GM15510 (cell line): ENCODE measurements around the gene APLP1.

Experiments used
- POLR2A ChIP-seq: IDR thresholded peaks from 3 replicates; pipeline ENCODE4 v1.6.1; 2011; ENCODE audit warnings: borderline replicate concordance; ENCODE audit not compliant: insufficient read length; ENCODE audit errors: extremely low read depth

Gene APLP1

GRCh38 chr19:35890113-35890650, 21.8 kb downstream of the APLP1 start:
- TF ChIP-seq POLR2A, result no peak

DNA sequence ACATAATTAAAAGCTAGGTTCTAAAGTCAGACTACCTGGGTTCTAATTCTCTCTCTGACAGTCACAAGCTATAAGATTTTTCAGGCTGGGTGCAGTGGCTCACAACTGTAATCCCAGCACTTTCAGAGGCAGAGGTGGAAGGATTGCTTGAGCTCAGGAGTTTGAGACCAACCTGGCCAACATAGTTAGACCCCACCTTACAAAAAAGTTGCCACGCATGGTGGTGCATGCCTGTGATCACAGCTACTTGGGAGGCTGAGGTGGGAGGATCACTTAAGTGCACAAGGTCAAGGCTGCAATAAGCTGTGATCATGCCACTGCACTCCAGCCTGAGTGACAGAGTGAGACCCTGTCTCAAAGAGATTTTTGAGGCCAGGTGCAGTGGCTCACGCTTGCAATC, 26.0 kb downstream of the APLP1 start:
- TF ChIP-seq POLR2A, result no peak

- no peak for TF ChIP-seq POLR2A
These were observed 27.7 kb downstream of the APLP1 start for GRCh38 chr19:35895911-35896642.

DNA sequence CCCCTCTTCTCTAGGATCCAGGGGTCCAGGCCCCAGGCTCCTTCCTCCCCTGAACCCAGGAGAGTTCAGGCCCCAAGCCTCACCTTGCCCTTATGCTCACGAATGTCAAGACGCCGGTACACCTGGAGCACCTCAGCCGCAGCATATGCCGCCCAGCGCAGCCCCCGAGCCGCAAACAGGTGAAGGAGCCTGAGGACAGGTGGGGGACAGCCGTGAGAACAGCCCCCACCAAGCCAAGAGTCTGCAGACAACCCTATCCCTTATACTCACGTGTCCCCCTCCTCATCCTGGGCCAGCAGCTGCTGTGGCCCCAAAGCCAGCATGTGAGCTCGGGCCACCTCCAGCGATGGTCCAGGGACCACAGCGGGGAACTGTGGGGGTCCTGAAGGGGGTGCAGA, 28.3 kb downstream of the APLP1 start:
- TF ChIP-seq POLR2A, result no peak

DNA sequence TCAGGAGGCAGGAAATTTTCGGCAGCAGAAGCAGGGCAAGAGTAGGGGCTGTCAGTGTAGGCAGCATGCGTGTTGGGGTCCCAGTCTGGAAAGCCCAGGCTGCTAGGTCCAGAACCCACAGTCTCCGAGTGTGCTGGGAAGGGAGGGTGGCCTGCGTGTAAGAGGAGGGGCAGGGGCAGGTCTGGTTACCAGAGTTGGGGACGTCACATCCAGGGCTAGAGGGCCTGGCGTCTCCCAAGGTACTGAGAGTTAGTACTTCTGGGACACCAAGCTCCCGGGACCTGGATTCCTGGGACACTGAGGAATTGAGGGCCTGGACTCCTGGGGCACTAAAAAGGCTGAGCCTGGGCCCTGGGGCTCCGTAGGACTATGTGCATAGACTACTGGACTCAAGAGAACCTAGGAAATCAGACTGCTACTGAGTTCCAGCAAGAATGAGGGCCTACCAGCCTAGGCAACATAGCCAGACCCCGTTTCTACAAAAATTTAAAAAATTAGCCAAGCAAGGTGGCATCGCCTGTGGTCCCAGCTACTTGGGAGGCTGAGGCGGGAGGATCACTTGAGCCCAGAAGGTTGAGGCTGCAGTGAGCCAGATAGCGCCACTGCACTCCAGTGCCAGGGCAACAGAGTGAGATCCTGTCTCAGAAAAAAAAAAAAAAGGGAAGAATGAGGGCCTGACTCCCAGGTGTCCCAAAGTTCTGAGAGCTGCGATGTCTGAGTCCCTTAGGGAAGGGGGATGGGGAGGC, 29.5 kb downstream of the APLP1 start:
- TF ChIP-seq POLR2A, result no peak

DNA sequence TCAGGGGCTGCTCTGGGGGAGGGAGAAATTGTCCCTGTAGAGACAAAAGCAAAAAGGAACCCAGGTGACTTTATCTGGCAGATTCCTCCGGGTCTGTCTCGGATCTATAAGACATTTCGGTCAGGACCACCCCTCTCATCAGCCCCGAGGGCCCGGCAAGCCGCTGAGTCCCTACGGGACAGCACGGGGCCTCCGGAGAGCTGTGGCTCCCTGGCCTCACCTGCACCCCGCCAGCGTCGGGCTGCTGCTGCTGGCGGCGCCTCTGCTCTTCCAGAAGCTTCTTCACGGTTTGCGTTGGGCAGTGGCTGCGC, 30.1 kb downstream of the APLP1 start:
- no peak for TF ChIP-seq POLR2A

DNA sequence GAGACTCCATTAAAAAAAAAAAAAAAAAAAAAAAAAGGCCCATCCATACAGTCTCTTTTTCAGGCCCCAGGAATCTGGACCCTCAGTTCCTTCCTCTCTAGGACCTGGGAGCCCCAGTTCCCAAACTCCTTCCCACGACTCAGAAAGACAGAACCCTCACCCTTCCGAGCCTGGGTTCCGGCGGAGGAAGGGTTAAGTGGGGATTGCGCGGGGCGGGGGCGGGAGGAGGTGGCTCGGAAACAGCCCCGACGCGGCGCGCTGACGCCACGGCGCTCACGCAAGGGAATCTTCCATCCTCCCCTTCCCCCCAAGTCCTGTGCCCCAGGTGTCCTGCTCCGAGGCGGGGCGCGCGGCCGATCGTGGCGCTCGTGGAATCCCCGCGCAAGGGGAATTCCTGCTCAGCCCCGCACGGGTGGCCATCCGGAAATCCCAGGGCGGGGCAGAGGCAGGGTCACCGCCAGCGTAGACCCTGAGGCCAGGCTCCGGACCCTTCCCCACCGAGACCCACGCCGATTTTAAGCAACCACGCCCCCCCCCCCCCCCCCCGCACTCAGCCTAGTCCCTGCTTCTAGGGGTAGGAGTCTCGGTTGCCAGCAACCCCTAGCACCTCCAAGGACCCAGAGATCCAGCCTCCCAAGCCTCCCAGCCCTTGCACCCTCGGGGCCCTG, 31.3 kb downstream of the APLP1 start:
- TF ChIP-seq POLR2A, result peak; percentile 55

DNA sequence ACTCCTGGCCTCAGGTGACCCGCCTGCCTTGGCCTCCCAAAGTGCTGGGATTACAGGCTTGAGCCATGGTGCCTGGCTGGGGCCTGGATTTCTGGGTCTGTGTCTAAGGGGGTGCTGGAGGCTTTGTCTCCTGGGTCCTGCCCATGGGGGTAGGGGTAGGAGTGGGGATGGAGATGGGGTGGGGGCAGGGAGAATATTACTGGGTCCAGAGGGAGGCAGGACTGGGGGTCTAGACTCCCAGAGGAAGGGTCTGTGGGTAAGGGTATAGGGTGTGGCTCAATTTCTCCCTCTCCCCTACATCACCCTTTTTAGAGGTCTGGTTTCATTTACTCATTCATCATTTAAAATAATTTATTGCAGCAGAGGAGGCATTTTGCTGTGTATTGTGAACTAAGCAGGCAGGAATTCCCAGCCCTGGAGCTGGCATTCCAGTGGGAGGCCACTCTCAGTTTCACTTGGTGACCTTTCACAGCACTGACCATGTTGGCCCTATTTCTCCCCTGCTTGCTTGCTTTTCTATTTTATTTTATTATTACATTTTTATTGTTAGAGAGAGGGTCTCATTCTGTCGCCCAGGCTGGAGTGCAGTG, 32.8 kb downstream of the APLP1 start:
- TF ChIP-seq POLR2A, result no peak

DNA sequence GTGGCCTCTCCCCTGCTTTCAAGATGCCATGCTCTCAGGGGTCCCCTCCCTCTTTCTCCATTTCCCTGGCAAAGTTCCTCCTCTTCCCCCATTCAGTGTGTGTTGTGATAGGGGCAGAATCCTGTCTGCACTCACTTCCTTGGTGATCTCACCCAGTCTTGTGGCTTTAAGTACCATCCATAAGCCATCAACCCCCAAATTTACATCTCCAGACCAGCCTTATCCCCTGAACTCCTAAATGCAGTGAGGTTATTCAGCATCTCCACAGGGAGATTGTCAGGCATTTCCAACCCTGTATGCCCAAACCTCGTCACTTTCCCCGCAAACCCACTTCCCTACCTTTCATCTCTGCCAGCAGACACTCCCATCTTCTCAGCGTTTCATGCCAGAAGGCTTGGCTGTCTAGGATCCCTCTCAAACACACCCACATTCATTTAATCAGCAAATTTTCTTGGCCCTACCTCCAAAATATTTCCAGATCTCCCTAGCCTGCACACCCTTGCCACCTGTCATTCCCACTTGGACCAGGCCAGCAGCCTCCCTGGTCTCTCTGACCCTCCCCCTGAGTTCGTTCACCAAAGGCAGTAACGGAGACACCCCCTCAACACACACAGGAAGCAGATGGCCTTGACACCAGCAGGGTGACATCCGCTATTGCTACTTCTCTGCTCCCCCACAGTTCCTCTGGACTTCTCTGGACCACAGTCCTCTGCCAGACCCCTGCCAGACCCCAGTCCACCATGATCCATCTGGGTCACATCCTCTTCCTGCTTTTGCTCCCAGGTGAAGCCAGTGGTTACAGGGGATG, 33.7 kb downstream of the APLP1 start, which contains the start of gene HCST:
HCST (plus strand) TSS at position 676 of the 808 bp plus-strand sequence; CDS start at position 741, 65 bp downstream.
- TF ChIP-seq POLR2A, result peak; percentile 56

DNA sequence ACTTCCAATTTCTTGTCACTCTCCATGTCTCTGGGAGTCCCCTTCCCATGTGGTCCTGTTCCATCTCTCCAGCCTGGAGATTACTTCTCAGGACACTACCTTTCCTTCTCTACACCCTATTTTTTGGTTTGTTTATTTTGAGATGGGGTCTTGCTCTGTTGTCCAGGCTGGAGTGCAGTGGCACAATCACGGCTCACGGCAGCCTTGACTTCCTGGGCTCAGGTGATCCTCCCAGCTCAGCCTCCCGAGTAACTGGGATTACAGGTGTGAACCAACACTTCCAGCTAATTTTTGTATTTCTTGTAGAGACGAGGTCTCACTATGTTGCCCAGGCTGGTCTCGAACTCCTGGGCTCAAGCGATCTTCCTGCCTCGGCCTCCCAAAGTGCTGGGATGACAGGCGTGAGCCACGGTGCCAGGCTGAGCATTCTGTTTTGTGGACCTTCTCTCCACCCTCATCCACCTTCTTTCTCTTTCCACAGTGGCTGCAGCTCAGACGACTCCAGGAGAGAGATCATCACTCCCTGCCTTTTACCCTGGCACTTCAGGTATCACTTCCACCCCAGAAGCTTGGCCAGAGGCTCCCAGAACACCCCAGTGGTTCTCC, 34.6 kb downstream of the APLP1 start:
- no peak for TF ChIP-seq POLR2A

DNA sequence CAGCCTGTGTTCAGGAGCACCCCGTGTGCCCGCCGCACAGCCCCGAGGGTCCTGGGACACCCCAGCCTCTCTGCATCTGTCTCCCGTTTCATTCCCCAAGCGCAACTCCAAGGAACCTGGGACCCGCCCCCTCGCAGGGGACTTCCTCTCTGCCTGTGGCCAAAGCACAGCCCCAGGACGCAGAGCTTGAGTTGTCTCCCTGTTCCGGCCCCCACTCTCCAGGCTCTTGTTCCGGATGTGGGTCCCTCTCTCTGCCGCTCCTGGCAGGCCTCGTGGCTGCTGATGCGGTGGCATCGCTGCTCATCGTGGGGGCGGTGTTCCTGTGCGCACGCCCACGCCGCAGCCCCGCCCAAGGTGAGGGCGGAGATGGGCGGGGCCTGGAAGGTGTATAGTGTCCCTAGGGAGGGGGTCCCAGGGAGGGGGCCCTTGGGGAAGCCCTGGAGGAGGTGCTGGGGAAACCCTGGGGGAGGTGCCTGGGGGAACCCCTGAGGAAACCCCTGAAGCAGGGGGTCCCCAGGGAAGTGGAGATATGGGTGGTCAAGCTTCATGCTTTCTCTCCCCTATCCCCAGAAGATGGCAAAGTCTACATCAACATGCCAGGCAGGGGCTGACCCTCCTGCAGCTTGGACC, 35.3 kb downstream of the APLP1 start:
- peak; percentile 66 for TF ChIP-seq POLR2A

DNA sequence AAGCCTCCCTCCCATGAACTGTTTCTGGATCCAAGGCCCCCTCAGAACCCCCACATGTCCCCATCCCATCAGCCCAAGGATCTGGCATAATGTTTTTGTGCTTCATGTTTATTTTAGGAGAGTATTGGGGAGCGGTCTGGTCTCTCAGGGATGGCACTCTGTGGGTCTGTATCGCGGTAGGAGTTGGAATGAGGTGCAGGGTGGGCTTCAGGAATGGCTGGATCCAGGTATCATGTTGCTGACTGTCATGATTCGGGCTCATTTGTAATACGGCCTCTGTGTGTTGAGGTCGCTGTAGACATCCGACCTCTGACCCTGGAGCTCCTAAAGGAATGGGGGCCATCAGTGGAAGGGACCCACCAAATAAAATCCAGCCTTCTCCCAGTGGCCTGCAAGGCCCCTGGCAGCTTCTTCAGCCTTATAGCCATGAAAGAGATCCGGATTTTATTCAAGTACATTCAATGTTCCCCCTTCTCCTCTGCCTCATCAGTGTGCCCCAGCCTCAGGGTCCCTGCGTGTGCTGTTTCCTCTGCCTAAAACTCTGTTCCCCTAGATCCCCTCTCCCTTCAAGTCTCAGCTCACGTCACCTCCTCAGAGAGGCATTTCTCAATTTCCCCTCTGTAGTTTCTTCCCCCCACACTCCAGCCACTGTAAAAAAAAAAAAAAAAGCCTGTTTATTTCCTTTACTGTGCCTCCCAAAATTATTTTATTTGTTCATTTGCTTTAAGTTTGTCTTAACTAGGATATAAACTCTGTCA, 36.1 kb downstream of the APLP1 start:
- no peak for TF ChIP-seq POLR2A

DNA sequence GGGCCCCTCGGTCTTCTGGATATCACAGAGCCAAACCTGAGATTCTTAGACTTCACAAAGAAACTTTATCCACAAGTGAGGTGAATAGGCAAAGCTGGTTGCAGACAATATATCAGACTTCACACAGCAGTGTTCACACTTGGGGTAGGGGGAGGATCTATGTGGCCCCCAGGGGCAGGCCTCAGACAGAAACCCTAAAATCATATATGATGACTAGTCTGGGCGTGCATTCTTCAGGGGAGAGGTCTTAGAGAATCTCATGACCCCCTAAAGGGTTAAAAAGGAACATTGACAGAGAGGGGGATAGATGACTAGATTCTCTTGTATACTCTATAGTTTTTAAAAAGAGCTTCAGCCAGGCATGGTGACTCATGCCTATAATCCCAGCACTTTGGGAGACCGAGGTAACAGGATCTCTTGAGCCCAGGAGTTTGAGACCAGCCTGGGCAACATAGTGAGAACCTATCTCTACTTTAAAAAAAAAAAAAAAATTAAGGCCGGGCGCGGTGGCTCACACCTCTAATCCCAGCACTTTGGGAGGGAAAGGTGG, 36.9 kb downstream of the APLP1 start:
- no peak for TF ChIP-seq POLR2A

- TF ChIP-seq POLR2A, result no peak
These were observed 39.0 kb downstream of the APLP1 start for GRCh38 chr19:35907377-35907745.
